ENCODE measurements around the gene CACNG3. TPM values are rescaled to one million over a fixed set of nuclear protein-coding genes. Genes with fewer than 3 reads are reported as not detected.

The CACNG3 gene
- not detected for total RNA-seq

DNA sequence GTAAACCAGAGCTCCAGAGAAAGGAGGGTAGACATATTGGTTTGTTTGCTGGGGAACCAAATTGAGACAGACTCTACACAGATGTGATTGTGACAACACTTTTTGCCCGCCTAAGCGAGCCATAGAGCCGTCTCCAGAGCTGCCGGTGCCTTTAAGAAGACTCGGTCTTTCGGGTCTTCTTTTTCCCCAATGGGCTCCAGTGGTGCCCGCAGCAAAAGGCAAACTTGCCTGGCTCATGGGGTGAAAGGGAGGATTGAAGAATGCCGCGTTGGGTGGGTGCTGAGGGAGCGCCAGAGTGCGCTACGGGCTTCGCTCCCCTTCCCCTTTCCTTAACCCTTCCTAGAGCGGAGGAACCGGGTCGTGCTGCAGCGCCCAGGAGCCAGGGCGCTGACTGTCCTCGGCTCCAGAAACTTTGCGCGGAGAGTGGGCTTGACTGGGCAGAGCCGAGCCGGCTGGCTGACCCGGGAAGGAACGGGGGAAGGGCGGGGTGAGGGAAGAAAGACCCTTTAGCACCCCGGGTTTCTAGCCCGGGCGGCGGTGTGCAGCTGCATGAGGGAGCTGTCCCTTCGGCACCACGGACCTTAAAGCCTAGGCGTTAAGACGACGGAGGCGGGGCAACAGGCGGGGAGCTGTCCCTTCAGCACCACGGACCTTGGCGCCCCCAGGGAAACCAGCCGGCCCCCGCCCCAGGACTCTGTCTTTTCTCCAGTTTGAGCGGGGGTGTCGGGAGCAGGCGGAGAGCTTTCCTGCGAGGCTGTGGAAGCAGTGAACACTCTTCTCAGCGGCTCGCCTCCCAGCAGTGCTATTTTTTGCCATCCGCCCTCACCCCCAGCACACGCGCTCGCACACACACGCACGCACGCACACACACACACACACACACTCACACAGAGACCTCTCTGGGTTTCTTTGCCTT lies at the start of gene CACNG3:
Gene CACNG3 (plus strand): TSS at position 880 of the 916 bp plus-strand sequence. CDS start 420 bp downstream, outside the sequence.
- DNase-seq (ENCODE audit: low spot score) (no peak), ATAC-seq (ENCODE audit: low FRiP score) (no peak)
- TF ChIP-seq CTCF (IDR thresholded peaks at IDR 0.05): no peak

- DNase-seq (ENCODE audit: low spot score): no peak
- TF ChIP-seq CTCF (IDR thresholded peaks at IDR 0.05): no peak
- no peak for ATAC-seq (ENCODE audit: low FRiP score)
Measured at GRCh38 chr16:24206926-24207325, 49.2 kb upstream of the CACNG3 start.

- ATAC-seq (ENCODE audit: low FRiP score) (no peak), DNase-seq (ENCODE audit: low spot score) (no peak)
- no peak for TF ChIP-seq CTCF (IDR thresholded peaks at IDR 0.05)
Measured at GRCh38 chr16:24208710-24209109, 47.4 kb upstream of the CACNG3 start.

DNA sequence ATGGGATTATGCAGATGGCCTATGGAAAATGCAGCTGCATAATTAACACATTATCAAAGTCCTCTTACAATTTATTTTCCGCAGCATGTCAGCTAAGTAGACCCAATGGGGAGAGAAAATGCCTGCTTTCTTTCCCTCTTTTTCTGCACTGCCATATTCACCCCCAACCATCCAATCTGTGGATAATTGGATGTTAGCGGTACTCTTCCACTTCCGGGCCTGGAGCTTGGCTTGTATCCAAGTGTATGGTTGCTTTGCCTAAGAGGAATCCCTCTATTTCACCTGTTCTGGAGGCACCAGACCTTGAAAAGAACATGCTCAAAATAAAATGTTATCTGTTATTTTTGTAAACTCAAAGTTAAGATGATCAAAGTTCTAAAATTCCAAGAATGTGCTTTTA lies 41.1 kb upstream of the CACNG3 start:
- ATAC-seq (ENCODE audit: low FRiP score) (no peak), DNase-seq (ENCODE audit: low spot score) (no peak)
- no peak for TF ChIP-seq CTCF (IDR thresholded peaks at IDR 0.05)

- DNase-seq (ENCODE audit: low spot score) (no peak), ATAC-seq (ENCODE audit: low FRiP score) (no peak)
- TF ChIP-seq CTCF (IDR thresholded peaks at IDR 0.05): no peak
Measured at GRCh38 chr16:24216961-24217360, 39.2 kb upstream of the CACNG3 start.

DNA sequence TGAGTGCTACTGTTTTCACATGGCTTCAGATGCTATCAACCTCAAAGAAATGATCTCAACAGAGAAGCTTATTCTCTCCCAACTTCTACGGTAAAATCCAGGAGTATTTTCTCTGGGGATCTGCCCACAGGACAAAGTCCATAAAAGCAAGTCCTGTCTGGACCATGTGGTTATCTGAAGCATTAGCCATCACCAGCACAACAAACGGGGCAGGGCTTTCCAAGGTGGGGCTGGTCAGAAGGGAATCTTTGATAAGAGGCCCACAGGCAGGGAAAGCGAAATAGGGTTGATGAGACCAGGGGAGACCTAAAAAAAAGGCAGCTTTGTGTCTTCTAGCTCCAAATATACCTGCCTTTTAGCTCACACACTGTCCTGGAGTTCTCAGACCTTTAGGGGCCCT lies 38.7 kb upstream of the CACNG3 start:
- ATAC-seq (ENCODE audit: low FRiP score) (no peak), DNase-seq (ENCODE audit: low spot score) (no peak)
- no peak for TF ChIP-seq CTCF (IDR thresholded peaks at IDR 0.05)

DNA sequence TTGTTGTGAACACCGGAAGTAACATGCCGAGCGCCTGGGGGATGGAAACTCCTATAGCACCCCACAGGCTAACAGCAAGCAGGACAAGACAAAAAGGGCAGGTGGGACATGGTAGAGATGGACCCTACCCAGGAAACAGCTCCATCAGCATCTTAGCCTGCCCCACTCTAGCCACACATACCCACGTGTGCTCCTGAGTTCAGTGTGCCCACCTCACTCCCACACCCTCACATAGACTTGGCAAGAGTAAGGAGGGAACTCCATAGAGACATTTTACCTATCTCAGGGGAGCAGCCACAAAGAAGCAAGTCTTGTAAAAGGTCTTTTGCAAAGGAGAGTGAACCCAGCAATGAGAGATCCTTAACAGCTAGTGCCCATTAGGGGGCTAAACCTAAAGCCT lies 37.8 kb upstream of the CACNG3 start:
- DNase-seq (ENCODE audit: low spot score) (no peak), ATAC-seq (ENCODE audit: low FRiP score) (no peak)
- TF ChIP-seq CTCF (IDR thresholded peaks at IDR 0.05): no peak

All from omental fat pad (tissue), 4 donors.